ENCODE data around the gene NVL.

NVL gene

DNA sequence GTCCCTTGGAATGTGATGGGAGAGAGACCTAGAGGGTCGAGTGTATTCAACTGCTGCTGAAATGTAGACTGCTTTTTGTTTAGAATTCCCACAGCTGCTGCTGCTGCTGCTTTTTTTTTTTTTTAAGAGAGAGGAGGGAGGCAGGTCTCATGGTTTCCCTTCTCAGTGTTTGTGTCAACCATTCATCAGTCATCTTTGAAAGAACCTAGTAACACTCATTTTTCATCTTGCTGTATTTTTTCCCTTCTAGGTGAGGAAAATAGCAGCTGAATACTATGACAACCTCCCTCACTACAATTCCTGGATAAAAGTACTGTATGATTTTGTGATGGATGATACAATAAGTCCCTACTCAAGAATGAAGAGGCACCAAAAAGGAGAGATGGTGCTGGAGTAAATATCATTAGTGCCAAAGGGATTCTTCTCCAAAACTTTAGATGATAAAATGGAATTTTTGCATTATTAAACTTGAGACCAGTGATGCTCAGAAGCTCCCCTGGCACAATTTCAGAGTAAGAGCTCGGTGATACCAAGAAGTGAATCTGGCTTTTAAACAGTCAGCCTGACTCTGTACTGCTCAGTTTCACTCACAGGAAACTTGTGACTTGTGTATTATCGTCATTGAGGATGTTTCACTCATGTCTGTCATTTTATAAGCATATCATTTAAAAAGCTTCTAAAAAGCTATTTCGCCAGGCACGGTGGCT, 137.7 kb downstream of the NVL start:
- DNase-seq = no peak

DNA sequence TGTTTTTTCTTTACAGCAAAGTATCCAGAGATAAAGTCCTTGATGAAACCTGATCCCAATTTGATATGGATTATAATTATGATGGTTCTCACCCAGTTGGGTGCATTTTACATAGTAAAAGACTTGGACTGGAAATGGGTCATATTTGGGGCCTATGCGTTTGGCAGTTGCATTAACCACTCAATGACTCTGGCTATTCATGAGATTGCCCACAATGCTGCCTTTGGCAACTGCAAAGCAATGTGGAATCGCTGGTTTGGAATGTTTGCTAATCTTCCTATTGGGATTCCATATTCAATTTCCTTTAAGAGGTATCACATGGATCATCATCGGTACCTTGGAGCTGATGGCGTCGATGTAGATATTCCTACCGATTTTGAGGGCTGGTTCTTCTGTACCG, 140.4 kb downstream of the NVL start:
- DNase-seq = no peak

GRCh38 chr1:224188286-224188685, 141.7 kb downstream of the NVL start:
- no peak for DNase-seq

DNA sequence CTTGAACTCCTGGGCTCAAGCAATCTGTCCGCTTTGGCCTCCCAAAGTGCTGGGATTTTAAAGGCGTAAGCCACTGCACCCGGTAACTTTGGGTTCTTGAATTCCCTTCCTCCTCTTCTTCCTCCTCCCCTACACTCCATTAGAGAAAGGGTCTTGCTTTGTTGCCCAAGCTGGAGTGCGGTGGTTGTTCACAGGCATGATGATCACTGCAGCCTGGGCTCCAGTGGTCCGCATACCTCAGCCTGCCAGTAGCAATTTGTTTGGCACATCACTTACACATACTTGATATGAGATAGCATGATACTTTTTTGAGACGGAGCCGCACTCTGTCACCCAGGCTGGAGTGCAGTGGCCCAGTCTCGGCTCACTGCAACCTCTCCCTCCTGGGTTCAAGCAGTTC, 144.8 kb downstream of the NVL start:
- no peak for DNase-seq

GRCh38 chr1:224183591-224184312, 146.2 kb downstream of the NVL start:
- peak; percentile 65 for DNase-seq

DNA sequence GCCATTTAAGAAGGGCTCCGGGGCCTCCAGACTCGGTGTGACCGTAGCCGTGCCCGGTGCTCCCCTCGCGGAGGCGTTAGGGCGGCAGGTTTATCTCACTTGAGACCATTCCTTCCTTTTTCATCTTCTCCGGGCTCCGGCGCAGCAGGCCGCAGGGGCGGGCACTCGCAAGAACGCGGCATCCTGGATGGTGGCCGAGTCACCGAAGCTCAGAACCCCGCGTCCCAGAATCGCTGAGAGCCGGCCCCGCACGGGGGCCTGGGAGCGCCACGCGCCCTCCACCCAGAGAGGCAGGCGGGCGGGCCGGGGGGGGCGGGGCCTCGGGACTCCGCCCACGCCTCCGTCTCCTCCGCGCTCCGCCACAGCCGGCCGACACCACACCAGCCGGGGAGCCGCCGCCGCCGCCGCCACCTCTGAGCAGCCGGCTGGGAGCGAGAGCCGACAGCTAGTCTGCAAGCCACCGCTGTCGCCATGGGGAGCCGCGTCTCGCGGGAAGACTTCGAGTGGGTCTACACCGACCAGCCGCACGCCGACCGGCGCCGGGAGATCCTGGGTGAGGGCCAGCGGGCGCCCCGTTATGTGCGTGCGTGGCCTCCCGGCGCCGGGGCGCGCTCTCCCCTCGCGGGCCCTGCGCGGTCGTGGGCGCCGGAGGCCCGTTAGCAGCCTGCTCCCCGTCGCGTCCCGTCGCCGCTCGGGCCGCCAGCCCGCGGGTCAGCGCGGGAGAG, 146.9 kb downstream of the NVL start, which contains the start of gene DEGS1:
TSS of gene DEGS1 (plus strand) at position 375 of the 725 bp plus-strand sequence. CDS start at position 472, 97 bp downstream.
- DNase-seq = peak; percentile 88

GRCh38 chr1:224182057-224182865, 147.7 kb downstream of the NVL start:
- peak; percentile 74 for DNase-seq

DNA sequence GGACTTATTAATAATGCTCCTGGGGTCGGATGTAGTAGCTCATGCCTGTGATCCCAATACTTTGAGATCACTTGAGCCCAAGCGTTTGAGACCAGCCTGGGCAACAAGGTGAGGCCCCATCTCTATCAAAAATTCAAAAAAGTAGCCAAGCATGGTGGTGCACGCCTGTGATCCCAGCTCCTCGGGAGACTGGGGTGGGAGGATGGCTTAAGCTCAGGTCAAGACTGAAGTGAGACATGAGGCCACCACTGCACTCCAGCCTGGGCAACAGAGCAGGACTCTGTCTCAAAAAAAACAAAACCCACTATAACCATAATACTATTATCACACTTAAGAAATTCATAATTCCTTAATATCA, 148.5 kb downstream of the NVL start:
- no peak for DNase-seq

- DNase-seq = no peak
These were observed 149.1 kb downstream of the NVL start for GRCh38 chr1:224180783-224181452.

GRCh38 chr1:224178894-224179293, 151.1 kb downstream of the NVL start:
- no peak for DNase-seq

DNA sequence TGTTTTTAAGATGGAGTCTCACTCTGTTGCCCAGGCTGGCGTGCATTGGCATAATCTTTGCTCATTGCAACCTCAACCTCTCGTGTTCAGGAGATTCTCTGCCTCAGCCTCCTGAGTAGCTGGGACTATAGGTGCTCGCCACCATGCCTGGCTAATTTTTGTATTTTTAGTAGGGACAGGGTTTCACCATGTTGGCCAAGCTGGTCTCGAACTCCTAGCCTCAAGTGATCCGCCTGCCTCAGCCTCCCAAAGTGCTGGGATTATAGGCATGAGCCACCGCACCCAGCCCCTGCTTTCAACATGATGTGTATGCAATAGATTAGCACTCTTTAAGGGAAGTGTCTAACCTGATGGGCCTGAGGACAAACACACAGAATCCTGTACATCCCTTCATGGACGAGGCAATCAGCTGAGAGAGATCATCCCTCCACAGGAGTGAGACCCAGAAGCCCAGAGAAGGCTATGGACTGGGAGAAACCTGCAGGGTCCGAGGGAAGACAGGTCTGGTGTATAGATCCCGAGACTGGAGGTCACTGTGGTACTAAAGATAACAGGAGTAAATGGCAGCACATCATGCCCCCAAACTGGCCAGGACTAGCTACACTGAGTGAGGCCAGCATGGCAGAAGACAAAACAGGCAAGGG, 152.5 kb downstream of the NVL start:
- no peak for DNase-seq

All from NCI-H1105 treated with DMSO at 0.1 percent for 48 hours (cell line).